Transverse colon (tissue), 3 donors: ENCODE measurements around the gene TCERG1L.

Source experiments
- EP300 ChIP-seq: sonication (generic); formaldehyde crosslinking; IDR thresholded peaks from one replicate; pipeline ENCODE4 v1.6.1; 2017; ENCODE audit warnings: antibody characterized with exemption, low read depth
- POLR2A ChIP-seq: fragments of 450-650 bp; IDR thresholded peaks from one replicate; pipeline ENCODE4 v1.6.1; 2016; ENCODE audit warnings: antibody characterized with exemption, mild to moderate bottlenecking, moderate library complexity
- TF ChIP-seq, protein P1 (sequence below), 5 experiments: fragments of 200-600 bp in 3 of 5; fragments of 450-650 bp in 2 of 5; sonication (generic) in 3 of 5; IDR thresholded peaks; 1 replicate in 2 of 5; 2 replicates in 3 of 5; pipeline ENCODE4 v1.5.1; 2016 to 2017; ENCODE audit warnings: antibody characterized with exemption in 5 of 5, inconsistent platforms in 3 of 5, mild to moderate bottlenecking in 2 of 5, moderate library complexity in 1 of 5

DNA sequence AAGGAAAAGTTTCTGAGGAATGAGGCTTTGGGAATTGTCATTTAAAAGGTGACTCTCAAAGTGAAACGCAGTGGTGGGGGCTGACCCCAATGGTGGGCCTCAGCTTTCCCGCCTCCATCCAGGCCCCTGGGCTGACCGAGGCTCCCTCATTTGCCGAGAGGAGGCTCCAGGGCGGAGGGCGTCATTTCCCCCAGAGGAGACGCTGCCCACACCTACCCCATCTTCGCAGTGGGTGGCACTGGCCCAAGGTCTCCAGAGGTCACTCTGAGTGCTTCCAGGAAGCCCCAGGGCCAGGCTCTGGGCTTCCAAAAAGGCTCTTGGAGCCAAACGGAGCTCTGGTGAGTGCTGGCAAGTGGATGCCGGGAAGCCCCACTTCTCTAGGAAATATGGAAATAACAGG is 38.0 kb downstream of the TCERG1L start:
- TF ChIP-seq, protein P1, sequence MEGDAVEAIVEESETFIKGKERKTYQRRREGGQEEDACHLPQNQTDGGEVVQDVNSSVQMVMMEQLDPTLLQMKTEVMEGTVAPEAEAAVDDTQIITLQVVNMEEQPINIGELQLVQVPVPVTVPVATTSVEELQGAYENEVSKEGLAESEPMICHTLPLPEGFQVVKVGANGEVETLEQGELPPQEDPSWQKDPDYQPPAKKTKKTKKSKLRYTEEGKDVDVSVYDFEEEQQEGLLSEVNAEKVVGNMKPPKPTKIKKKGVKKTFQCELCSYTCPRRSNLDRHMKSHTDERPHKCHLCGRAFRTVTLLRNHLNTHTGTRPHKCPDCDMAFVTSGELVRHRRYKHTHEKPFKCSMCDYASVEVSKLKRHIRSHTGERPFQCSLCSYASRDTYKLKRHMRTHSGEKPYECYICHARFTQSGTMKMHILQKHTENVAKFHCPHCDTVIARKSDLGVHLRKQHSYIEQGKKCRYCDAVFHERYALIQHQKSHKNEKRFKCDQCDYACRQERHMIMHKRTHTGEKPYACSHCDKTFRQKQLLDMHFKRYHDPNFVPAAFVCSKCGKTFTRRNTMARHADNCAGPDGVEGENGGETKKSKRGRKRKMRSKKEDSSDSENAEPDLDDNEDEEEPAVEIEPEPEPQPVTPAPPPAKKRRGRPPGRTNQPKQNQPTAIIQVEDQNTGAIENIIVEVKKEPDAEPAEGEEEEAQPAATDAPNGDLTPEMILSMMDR (IDR thresholded peaks at IDR 0.05) = no peak
- TF ChIP-seq POLR2A = no peak
- TF ChIP-seq EP300 = no peak
